D721Med (cell line): ENCODE measurements around the gene PAX3.

Experiments used
- DNase-seq: peaks from one replicate; pipeline ENCODE4 v3.0.0; 2011; ENCODE audit warnings: low spot score; ENCODE audit not compliant: insufficient read length
- FAIRE-seq: peaks from 2 replicates; lab custom pipeline; 2011; peaks lifted over from hg19 to GRCh38; lab: Jason Lieb, UNC
- CTCF ChIP-seq: IDR thresholded peaks from 2 replicates; pipeline ENCODE4 v1.5.1; 2012; ENCODE audit warnings: mild to moderate bottlenecking, control low read depth; ENCODE audit not compliant: insufficient read depth; ENCODE audit errors: missing control alignments

PAX3 gene

DNA sequence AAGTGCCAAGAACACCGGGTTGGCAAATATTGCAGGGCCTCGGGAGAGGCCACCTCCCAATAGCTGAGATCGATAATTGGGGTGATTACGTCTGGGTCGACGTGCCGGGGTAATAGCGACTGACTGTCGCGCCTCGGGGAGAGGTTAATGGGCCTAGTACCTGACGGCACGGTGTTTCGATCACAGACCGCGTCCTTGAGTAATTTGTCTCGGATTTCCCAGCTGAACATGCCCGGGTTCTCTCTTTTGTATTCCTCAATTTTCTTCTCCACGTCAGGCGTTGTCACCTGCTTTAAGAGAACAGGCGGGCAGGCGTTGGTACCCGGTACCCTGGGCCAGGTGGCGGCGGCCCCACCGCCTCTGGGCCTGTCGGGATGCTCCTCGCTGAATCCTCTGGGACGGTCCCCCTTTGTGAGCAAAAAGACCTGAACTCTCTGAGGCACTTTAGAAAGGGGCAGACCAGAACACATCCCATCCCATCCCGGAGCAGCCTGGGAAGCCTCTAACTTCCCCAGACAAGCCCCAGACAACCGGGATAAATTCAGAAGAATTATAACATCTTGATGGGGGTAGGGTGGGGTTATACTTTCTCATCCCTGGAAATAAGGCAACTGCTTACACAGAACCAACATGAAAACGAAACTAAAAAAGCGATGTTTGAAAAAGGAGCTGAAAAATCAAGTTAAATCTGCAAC is 3.3 kb downstream of the PAX3 start:
- no peak for FAIRE-seq
- TF ChIP-seq CTCF = no peak
- DNase-seq = no peak

DNA sequence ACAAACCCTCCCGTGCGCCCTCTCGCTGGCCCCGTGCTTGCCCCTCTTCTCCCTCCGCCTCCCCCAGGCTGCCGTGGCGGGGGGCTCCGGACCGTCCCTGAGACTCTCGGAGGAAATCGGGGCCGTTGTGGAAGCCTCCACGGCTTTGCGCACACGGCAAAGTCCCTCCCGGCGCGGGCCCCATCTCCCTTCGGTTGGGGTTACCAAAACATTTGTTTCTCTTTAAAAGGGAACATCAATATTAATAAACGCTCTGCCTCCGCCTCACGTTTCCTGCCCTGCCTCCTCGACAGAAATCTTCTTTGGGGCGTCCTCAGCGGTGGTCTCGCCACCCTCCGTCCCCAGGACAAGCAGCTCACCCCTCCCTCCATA is 3.8 kb downstream of the PAX3 start:
- FAIRE-seq = no peak
- TF ChIP-seq CTCF = no peak
- no peak for DNase-seq

GRCh38 chr2:222293660-222294630 is 4.9 kb downstream of the PAX3 start:
- TF ChIP-seq CTCF = no peak
- no peak for FAIRE-seq
- DNase-seq = no peak

DNA sequence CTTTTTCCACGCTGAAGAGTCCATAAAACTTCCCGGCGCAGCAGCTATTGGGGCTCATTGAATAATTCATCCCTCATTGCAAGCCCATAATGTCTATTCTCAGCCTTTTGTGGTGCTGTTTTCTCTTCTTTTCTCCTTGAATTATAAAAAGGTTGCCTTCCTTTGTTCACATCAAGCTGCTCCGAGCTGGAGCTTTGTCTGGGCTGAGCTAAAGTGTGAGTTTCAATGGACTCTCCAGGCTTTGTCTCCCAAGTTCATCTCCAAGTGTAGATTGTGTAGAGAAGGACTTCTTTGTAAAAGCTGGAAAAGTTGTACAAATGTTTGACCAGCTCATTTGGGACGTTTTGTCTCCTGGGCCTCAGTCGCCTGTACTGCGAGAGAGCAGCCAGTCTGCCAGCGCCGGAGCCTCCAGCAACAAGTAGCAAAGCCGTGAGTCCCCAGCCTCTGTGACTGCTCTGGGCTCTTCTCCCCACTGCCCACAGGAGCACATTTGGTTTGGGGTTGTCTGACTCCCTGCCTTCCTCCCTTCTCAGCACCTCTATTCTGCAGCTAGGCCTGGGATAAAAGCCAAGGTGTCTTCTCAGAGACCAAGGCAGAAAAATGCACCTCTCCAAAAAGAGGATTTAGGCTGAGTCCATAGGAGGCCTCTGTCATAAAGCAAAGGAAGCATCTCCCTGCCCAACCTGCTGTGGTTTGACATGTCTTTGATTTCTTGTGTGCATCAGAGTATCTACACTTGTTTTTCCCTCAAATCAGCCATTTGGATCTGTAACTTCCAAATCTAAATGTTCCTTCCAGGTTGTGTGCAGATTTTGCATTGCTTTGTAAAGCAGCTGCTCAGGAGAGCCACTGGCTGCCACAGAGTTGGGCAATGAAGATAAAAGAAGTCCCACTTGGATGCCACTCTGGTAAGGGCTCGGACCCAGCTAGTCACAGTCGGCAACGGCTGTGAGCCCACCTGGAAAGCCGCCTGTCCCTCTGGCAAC is 6.4 kb downstream of the PAX3 start:
- FAIRE-seq = no peak
- no peak for TF ChIP-seq CTCF
- no peak for DNase-seq

GRCh38 chr2:222291485-222291841 is 7.3 kb downstream of the PAX3 start:
- no peak for TF ChIP-seq CTCF
- DNase-seq (no peak), FAIRE-seq (no peak)

- no peak for TF ChIP-seq CTCF
- no peak for FAIRE-seq
- no peak for DNase-seq
Observed at GRCh38 chr2:222290736-222291484, 7.9 kb downstream of the PAX3 start.
